GOT3 (cell line): ENCODE results near the gene NFKBIL1.

Experiments used
- DNase-seq: peaks from one replicate; lab custom pipeline; 2025; ENCODE audit warnings: mixed read lengths; lab: John Stamatoyannopoulos, UW

The NFKBIL1 gene

DNA sequence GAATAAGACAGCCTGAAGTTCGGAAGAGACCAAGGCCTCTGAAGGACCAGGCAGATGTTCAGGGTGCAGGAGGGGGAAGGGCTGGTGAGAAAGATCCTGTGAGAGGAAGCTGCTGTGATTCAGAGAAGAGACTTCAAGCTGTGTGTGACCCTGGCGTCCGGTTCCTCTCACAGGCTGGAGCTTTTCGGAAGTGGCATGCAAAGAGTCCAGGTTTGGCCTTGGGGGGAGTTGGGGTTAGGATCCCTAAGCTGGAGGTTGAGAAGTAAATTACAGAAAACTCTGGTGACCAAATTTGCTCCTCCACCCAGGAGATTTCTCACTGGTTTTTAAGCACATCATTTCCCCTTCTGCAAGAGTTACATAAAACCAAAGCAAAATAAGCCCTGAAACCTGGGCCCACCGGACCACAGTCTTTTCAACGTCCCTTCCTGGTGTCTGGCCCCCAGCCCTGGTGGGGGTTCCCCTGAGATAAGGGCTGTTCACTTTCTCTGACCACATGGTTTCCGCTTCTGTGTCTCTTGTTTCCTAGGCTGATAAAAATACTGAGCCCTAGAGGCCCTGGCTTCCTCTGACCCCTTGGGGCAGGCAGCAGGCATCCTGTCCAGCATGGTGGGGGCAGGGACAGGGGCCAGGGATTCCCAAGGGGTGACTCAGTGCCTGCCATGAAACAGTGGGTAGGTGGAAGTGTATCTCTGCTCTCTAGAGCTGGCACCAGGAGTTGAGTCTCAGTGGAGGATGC is 12.7 kb downstream of the NFKBIL1 start:
- no peak for DNase-seq

DNA sequence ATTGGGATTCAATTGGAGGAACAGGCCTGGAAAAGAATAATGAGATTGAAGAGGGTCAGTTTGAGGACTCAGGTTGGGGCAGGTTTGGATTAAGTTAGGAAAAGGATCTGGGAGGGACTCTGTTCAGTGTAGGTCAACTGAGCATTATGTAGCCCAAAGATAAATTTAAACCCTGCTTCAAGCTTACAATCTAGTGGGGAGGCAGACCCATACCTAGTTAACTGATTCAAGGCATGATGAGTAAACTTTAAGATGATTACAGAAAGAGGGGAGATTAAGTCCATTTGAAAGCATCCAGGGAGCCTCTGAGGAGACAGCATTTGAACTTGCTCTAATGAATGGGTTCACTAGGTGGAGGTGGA is 13.3 kb downstream of the NFKBIL1 start:
- DNase-seq: no peak

DNA sequence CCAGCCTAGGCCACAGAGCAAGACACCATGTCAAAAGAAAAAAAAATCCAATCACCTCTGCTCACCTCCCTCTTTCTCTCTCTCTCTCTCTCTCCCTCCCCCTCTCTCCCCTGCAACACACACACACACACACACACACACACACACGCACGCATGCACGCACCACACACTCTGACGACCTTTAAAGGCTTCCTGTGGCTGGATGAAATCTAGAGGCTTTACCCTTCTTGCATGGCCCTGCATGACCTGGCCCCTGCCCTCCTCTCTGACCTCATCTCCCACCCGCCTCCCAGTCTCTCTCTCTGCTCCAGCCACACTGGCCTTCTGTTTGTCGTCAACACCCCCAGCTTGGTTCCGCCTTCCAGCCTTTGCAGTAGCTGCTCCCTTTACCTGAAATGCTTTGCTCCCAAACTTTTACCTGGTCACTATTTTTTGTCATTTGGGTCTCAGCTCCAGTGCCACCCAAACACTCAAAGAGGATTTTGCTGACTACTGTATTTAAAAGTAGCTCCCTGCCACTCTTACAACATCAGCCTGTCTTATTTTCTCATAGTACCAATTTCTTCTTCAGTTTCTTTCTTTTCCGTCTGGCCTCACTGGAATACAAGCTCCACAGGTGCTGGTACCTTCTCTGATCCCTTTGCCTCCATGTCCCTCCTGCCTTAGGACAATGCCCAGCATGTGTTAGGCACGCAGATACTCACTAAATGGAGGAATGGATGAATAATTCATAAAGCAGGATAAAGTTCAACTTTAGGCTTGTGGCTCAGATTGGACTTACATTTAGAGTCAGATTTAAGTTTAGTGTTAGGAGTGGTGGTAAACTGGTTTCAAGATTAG is 20.3 kb downstream of the NFKBIL1 start:
- no peak for DNase-seq

- no peak for DNase-seq
These were observed 21.1 kb downstream of the NFKBIL1 start for GRCh38 chr6:31568537-31568961.

- no peak for DNase-seq
These were observed 22.6 kb downstream of the NFKBIL1 start for GRCh38 chr6:31569861-31570536.

- DNase-seq: no peak
These were observed 24.9 kb downstream of the NFKBIL1 start, which contains the start of gene LTA for GRCh38 chr6:31572041-31572911. TSS of gene LTA (plus strand) at chr6:31572289. CDS start at chr6:31572743, 454 bp downstream.

DNA sequence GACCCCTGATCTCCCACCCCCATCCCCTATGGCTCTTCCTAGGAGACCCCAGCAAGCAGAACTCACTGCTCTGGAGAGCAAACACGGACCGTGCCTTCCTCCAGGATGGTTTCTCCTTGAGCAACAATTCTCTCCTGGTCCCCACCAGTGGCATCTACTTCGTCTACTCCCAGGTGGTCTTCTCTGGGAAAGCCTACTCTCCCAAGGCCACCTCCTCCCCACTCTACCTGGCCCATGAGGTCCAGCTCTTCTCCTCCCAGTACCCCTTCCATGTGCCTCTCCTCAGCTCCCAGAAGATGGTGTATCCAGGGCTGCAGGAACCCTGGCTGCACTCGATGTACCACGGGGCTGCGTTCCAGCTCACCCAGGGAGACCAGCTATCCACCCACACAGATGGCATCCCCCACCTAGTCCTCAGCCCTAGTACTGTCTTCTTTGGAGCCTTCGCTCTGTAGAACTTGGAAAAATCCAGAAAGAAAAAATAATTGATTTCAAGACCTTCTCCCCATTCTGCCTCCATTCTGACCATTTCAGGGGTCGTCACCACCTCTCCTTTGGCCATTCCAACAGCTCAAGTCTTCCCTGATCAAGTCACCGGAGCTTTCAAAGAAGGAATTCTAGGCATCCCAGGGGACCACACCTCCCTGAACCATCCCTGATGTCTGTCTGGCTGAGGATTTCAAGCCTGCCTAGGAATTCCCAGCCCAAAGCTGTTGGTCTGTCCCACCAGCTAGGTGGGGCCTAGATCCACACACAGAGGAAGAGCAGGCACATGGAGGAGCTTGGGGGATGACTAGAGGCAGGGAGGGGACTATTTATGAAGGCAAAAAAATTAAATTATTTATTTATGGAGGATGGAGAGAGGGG is 26.1 kb downstream of the NFKBIL1 start:
- DNase-seq: no peak

- DNase-seq: no peak
These were observed 27.0 kb downstream of the NFKBIL1 start for GRCh38 chr6:31574106-31575061.

GRCh38 chr6:31575335-31575901 is 28.0 kb downstream of the NFKBIL1 start, which contains the start of gene TNF:
TSS of gene TNF (plus strand) at chr6:31575565. CDS start at chr6:31575742, 177 bp downstream.
- no peak for DNase-seq

- no peak for DNase-seq
These were observed 28.7 kb downstream of the NFKBIL1 start for GRCh38 chr6:31575952-31576685.

GRCh38 chr6:31576897-31577578 is 29.6 kb downstream of the NFKBIL1 start:
- DNase-seq: no peak

- no peak for DNase-seq
These were observed 30.2 kb downstream of the NFKBIL1 start for GRCh38 chr6:31577579-31577966.

DNA sequence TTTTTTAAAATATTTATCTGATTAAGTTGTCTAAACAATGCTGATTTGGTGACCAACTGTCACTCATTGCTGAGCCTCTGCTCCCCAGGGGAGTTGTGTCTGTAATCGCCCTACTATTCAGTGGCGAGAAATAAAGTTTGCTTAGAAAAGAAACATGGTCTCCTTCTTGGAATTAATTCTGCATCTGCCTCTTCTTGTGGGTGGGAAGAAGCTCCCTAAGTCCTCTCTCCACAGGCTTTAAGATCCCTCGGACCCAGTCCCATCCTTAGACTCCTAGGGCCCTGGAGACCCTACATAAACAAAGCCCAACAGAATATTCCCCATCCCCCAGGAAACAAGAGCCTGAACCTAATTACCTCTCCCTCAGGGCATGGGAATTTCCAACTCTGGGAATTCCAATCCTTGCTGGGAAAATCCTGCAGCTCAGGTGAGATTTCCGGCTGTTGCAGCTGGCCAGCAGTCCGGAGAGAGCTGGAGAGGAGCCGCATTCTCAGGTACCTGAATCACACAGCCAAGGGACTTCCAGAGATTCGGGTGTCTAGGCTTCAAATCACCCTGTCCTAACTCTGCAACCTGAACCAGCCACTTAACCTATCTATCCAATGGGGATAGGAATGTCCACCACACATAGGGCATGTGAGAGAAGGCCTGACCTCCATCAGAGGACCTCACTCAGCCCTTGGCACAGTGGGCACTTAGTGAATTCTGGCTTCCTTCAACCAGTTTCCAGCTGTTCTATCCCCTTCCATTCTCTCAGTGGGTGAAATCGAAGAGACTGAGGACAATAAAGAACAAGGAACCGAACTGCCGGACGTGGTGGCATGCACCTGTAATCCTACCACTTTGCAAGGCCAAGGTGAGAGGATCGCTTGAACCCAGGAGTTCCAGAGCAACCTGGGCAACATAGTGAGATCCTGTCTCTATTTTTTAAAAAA is 31.0 kb downstream of the NFKBIL1 start:
- DNase-seq: no peak

- DNase-seq: no peak
These were observed 31.7 kb downstream of the NFKBIL1 start for GRCh38 chr6:31579119-31579505.

GRCh38 chr6:31579546-31580437 is 32.4 kb downstream of the NFKBIL1 start:
- DNase-seq: no peak

- no peak for DNase-seq
These were observed 33.0 kb downstream of the NFKBIL1 start for GRCh38 chr6:31580438-31580740.
